B cell (primary cell): ENCODE data around the gene RABL2A. TPM values are rescaled to one million over a fixed set of nuclear protein-coding genes. Genes with fewer than 3 reads are reported as not detected.
"Not testable (repeated sequence)": the region's sequence is repeated elsewhere in the genome, so short reads cannot be mapped to it uniquely, and the experiment has no call there.

Source experiments
- ATAC-seq: fragments of 200-7000 bp; cut with Tn5 transposase; one replicate; pipeline ENCODE4 v1.10.0; 2021; ENCODE audit warnings: low read depth, mild to moderate bottlenecking, moderate number of reproducible peaks, moderate library complexity
- CTCF ChIA-PET: fragments of 350-600 bp; sonication (Branson Sonifier 250); formaldehyde crosslinking; loops from one replicate; lab custom pipeline; 2021; ENCODE audit warnings: antibody characterized with exemption, inconsistent platforms; lab: Charles Lee
- POLR2A ChIA-PET: fragments of 350-600 bp; sonication (Branson Sonifier 250); formaldehyde crosslinking; loops from one replicate; lab custom pipeline; 2021; ENCODE audit warnings: antibody characterized with exemption; lab: Charles Lee
- DNase-seq: peaks from one replicate; pipeline ENCODE4 v3.0.0; 2013
- H2AFZ ChIP-seq: 2 replicates; pipeline ENCODE4 v1.6.1; 2012; ENCODE audit warnings: mild to moderate bottlenecking, low read depth, low read length; ENCODE audit not compliant: insufficient read depth, poor library complexity, severe bottlenecking
- H3K27ac ChIP-seq, 2 donors: 1 replicate in 1 of 2; 2 replicates in 1 of 2; pipeline ENCODE4 v1.5.1; 2012 to 2013; ENCODE audit warnings: low read length in 2 of 2, mild to moderate bottlenecking in 2 of 2, moderate library complexity in 1 of 2
- H3K27me3 ChIP-seq, 4 experiments: fragments of 200-600 bp in 1 of 4; sonication (generic) in 1 of 4; replicated peaks in 1 of 4; 1 replicate in 2 of 4; 2 replicates in 2 of 4; pipeline versions ENCODE4 v1.6.1 to v1.7.0; 2013 to 2016; ENCODE audit warnings: low read length in 3 of 4, mild to moderate bottlenecking in 2 of 4, mixed read lengths in 1 of 4, moderate library complexity in 1 of 4; ENCODE audit not compliant: insufficient read depth in 4 of 4, control insufficient read depth in 3 of 4; ENCODE audit errors: control extremely low read depth in 1 of 4
- H3K36me3 ChIP-seq, 2 experiments: replicated peaks in 1 of 2; 1 replicate in 1 of 2; 2 replicates in 1 of 2; pipeline versions ENCODE4 v1.6.1 to v1.7.1; 2013; ENCODE audit warnings: low read length in 1 of 2; ENCODE audit not compliant: insufficient read depth in 2 of 2, control insufficient read depth in 1 of 2; ENCODE audit errors: control extremely low read depth in 1 of 2, extremely low read depth in 1 of 2
- H3K4me1 ChIP-seq, 2 donors: fragments of 200-600 bp in 1 of 2; sonication (generic) in 1 of 2; 1 replicate in 1 of 2; 2 replicates in 1 of 2; pipeline versions ENCODE4 v1.5.1 to v1.6.1; 2013 to 2017; ENCODE audit warnings: low read length in 2 of 2; ENCODE audit not compliant: control insufficient read depth in 2 of 2, insufficient read depth in 2 of 2
- H3K4me2 ChIP-seq: replicated peaks from 2 replicates; pipeline ENCODE3; 2012; ENCODE audit warnings: mild to moderate bottlenecking, low read depth, low read length; ENCODE audit not compliant: poor library complexity, severe bottlenecking
- H3K4me3 ChIP-seq, 5 experiments: fragments of 200-600 bp in 1 of 5; sonication (generic) in 1 of 5; 1 replicate in 3 of 5; 2 replicates in 2 of 5; pipeline versions ENCODE4 v1.5.1 to v1.7.0; 2011 to 2016; ENCODE audit warnings: low read length in 4 of 5, mild to moderate bottlenecking in 4 of 5, low read depth in 2 of 5, control low read depth in 1 of 5, moderate library complexity in 1 of 5; ENCODE audit not compliant: insufficient read depth in 1 of 5; ENCODE audit errors: control extremely low read depth in 1 of 5, extremely low read depth in 1 of 5
- H3K79me2 ChIP-seq: fragments of 200-600 bp; sonication (generic); one replicate; pipeline ENCODE4 v1.6.0; 2016; ENCODE audit warnings: low read length; ENCODE audit not compliant: control insufficient read depth, insufficient read depth
- H3K9ac ChIP-seq: fragments of 200-600 bp; sonication (generic); 2 replicates; pipeline ENCODE4 v1.6.1; 2017; ENCODE audit warnings: mild to moderate bottlenecking, low read length, moderate library complexity
- H3K9me3 ChIP-seq, 3 donors: one replicate each; pipeline versions ENCODE4 v1.6.1 to v1.7.1; 2013; ENCODE audit warnings: low read length in 2 of 3; ENCODE audit not compliant: control insufficient read depth in 2 of 3, insufficient read depth in 1 of 3; ENCODE audit errors: control extremely low read depth in 1 of 3
- H4K20me1 ChIP-seq: 2 replicates; pipeline ENCODE4 v1.6.0; 2012; ENCODE audit warnings: mild to moderate bottlenecking, low read length; ENCODE audit not compliant: insufficient read depth, control insufficient read depth, poor library complexity, severe bottlenecking
- H3K27ac Mint-ChIP-seq: one replicate; pipeline ENCODE4 v1.8.0; 2021; ENCODE audit warnings: mixed read lengths
- H3K27me3 Mint-ChIP-seq: one replicate; pipeline ENCODE4 v1.8.0; 2021; ENCODE audit warnings: mixed read lengths
- H3K4me1 Mint-ChIP-seq: one replicate; pipeline ENCODE4 v1.8.0; 2021; ENCODE audit warnings: mixed read lengths
- H3K4me3 Mint-ChIP-seq: one replicate; pipeline ENCODE4 v1.8.0; 2021; ENCODE audit warnings: mixed read lengths
- H3K9me3 Mint-ChIP-seq: one replicate; pipeline ENCODE4 v1.8.0; 2022; ENCODE audit warnings: mixed read lengths; ENCODE audit not compliant: insufficient read depth
- WGBS: methylation state at CpG from one replicate; pipeline ENCODE4 v1.1.5; 2013; ENCODE audit warnings: missing lambda C conversion rate; ENCODE audit not compliant: insufficient coverage; 5-methylcytosine and 5-hydroxymethylcytosine counted together
- intact Hi-C: fragments of 100-400 bp; cut with micrococcal nuclease; formaldehyde crosslinking; loops from one replicate; pipeline ENCODE4 v1.10.0; 2022
- polyA plus RNA-seq: library from polyadenylated mRNA; depleted of rRNA; stranded (reverse); fragments of >200 nt; gene quantifications from 2 replicates; pipeline ENCODE4 v1.2.3, GENCODE V29; 2012
- total RNA-seq, 2 donors: library from RNA; stranded (reverse); fragments of 120-200 nt in 1 of 2; gene quantifications; 1 replicate in 1 of 2; 2 replicates in 1 of 2; pipeline versions ENCODE4 v1.2.3 to v1.2.4, GENCODE V29; 2013 to 2022

RABL2A gene
- total and polyA plus RNA-seq, 2 donors (not counting 1 experiment from before 2014, with no cell fraction given): 50.6 to 84.7 TPM

DNA sequence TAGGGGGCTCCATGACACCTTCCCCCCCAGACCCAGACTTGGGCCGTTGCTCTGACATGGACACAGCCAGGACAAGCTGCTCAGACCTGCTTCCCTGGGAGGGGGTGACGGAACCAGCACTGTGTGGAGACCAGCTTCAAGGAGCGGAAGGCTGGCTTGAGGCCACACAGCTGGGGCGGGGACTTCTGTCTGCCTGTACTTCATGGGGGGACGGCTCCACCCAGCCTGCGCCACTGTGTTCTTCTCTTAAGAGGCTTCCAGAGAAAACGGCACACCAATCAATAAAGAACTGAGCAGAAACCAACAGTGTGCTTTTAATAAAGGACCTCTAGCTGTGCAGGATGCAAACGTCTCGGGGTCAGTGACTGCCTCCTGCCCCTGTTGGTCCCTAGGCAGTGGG, 28.3 kb upstream of the RABL2A start:
- H3K4me3 ChIP-seq, H3K9me3 ChIP-seq, intact Hi-C loops, H3K9ac ChIP-seq, H3K27ac ChIP-seq, CTCF ChIA-PET, ATAC-seq, H2AFZ ChIP-seq, H3K79me2 ChIP-seq, H3K4me2 ChIP-seq, H4K20me1 ChIP-seq, H3K27me3 ChIP-seq, H3K4me1 Mint-ChIP-seq, DNase-seq, POLR2A ChIA-PET, H3K27me3 Mint-ChIP-seq, H3K27ac Mint-ChIP-seq, H3K4me3 Mint-ChIP-seq, H3K36me3 ChIP-seq, H3K9me3 Mint-ChIP-seq, H3K4me1 ChIP-seq: not testable (repeated sequence)
- no CpG with 5 or more reads among the region's 9 CpGs for WGBS

DNA sequence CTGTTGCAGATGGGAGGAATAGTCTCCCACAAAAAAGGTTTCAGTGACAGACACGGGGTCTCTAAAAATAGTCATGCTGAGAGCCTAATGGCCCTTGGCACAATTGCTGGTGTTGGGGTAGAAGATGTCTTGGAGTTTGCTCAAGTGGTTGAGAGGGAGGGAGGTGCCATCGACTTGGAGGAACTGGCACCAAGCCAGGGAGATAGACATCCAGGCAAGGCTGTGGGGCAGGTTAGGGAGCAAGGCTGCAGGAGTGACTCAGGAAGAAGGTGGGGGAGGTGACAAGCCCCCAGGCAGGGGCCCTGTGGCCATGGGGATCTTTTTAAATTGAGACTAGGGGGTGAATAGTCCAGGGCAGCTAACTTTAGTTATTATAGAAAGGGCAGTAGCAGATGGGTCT, 27.9 kb upstream of the RABL2A start:
- H3K4me1 Mint-ChIP-seq, H3K9me3 Mint-ChIP-seq, H3K36me3 ChIP-seq, H2AFZ ChIP-seq, DNase-seq, H3K27ac ChIP-seq, H3K4me1 ChIP-seq, H3K9me3 ChIP-seq, H3K4me3 ChIP-seq, ATAC-seq, H3K27me3 Mint-ChIP-seq, H3K4me3 Mint-ChIP-seq, intact Hi-C loops, H4K20me1 ChIP-seq, H3K79me2 ChIP-seq, CTCF ChIA-PET, H3K27ac Mint-ChIP-seq, POLR2A ChIA-PET, H3K27me3 ChIP-seq, H3K9ac ChIP-seq, H3K4me2 ChIP-seq: not testable (repeated sequence)
- WGBS: no CpG with 5 or more reads among the region's 2 CpGs
